Amygdala (tissue), 56 donors: ENCODE data around the gene CRNKL1.

Experiments used
- DNase-seq, 56 donors: peaks; one replicate each; lab custom pipeline; 2025; lab: John Stamatoyannopoulos, UW

Gene CRNKL1

GRCh38 chr20:20063941-20064702 is 11.9 kb upstream of the CRNKL1 start:
- DNase-seq, result no peak

- no peak for DNase-seq
Measured at GRCh38 chr20:20060234-20060998, 8.2 kb upstream of the CRNKL1 start.

- no peak for DNase-seq
Measured at GRCh38 chr20:20051767-20052073, 546 bp downstream of the CRNKL1 start.

- DNase-seq, result no peak
Measured at GRCh38 chr20:20039752-20040387, 12.4 kb downstream of the CRNKL1 start.

GRCh38 chr20:20038586-20038985 is 13.7 kb downstream of the CRNKL1 start:
- no peak for DNase-seq

- no peak for DNase-seq
Measured at GRCh38 chr20:20037960-20038359, 14.3 kb downstream of the CRNKL1 start.

GRCh38 chr20:20036756-20037155 is 15.5 kb downstream of the CRNKL1 start:
- no peak for DNase-seq

GRCh38 chr20:20034486-20034885 is 17.8 kb downstream of the CRNKL1 start:
- no peak for DNase-seq

GRCh38 chr20:20031790-20032189 is 20.5 kb downstream of the CRNKL1 start:
- DNase-seq, result no peak

- DNase-seq, result no peak
Measured at GRCh38 chr20:20027284-20027683, 25.0 kb downstream of the CRNKL1 start.

GRCh38 chr20:20024942-20025341 is 27.3 kb downstream of the CRNKL1 start:
- no peak for DNase-seq

- DNase-seq, result no peak
Measured at GRCh38 chr20:20023395-20023794, 28.9 kb downstream of the CRNKL1 start.

GRCh38 chr20:20022498-20022897 is 29.8 kb downstream of the CRNKL1 start:
- DNase-seq, result no peak

- no peak for DNase-seq
Measured at GRCh38 chr20:20021835-20022234, 30.4 kb downstream of the CRNKL1 start.

GRCh38 chr20:20020908-20021307 is 31.4 kb downstream of the CRNKL1 start:
- DNase-seq, result no peak

- no peak for DNase-seq
Measured at GRCh38 chr20:20019123-20019522, 33.1 kb downstream of the CRNKL1 start.

GRCh38 chr20:20018366-20018765 is 33.9 kb downstream of the CRNKL1 start:
- no peak for DNase-seq

GRCh38 chr20:20017844-20018185 is 34.5 kb downstream of the CRNKL1 start:
- DNase-seq, result no peak

GRCh38 chr20:20017001-20017843 is 35.0 kb downstream of the CRNKL1 start, which contains the start of gene NAA20:
TSS of gene NAA20 (plus strand) at chr20:20017362. CDS start at chr20:20017397, 35 bp downstream.
- DNase-seq, result peak; percentile 36 to 97 (median 88)

- DNase-seq, result no peak
Measured at GRCh38 chr20:20014659-20015058, 37.6 kb downstream of the CRNKL1 start.

GRCh38 chr20:20012541-20012940 is 39.7 kb downstream of the CRNKL1 start:
- peak in 12 of 56 donors; percentile 15 to 64 (median 32) for DNase-seq
